ENCODE measurements around the gene TAS2R60.

Gene TAS2R60

GRCh38 chr7:143396625-143397556 is 46.4 kb upstream of the TAS2R60 start:
- no peaks in the 10 kb centered on the region for H3K27me3 ChIP-seq
- H3K4me3 ChIP-seq (ENCODE audit: low read depth in 1 of 2, low read length in 1 of 2): no peak overlapping the region
- H3K4me1 ChIP-seq (ENCODE audit: control insufficient read depth in 1 of 2, insufficient read depth in 1 of 2, low read depth in 1 of 2, low read length in 1 of 2): no peaks in the 10 kb centered on the region
- TF ChIP-seq CTCF (IDR thresholded peaks at IDR 0.05): no peak
- H3K36me3 ChIP-seq: peaks cover 42% of the 10 kb centered on the region
- no peaks in the 10 kb centered on the region for H3K9me3 ChIP-seq
- no peak overlapping the region for H3K27ac ChIP-seq

- Histone ChIP-seq H3K9me3 (no peaks in the 10 kb centered on the region), H3K36me3 (peaks cover 32% of the 10 kb centered on the region), H3K27me3 (no peaks in the 10 kb centered on the region), H3K27ac (no peak overlapping the region), H3K4me1 (ENCODE audit: control insufficient read depth in 1 of 2, insufficient read depth in 1 of 2, low read depth in 1 of 2, low read length in 1 of 2) (no peaks in the 10 kb centered on the region), H3K4me3 (ENCODE audit: low read depth in 1 of 2, low read length in 1 of 2) (no peak overlapping the region)
- no peak for TF ChIP-seq CTCF (IDR thresholded peaks at IDR 0.05)
These were observed 45.3 kb upstream of the TAS2R60 start for GRCh38 chr7:143397710-143398530.

GRCh38 chr7:143398616-143399015 is 44.6 kb upstream of the TAS2R60 start:
- H3K36me3 ChIP-seq: peaks cover 25% of the 10 kb centered on the region
- no peak for TF ChIP-seq CTCF (IDR thresholded peaks at IDR 0.05)
- H3K27ac ChIP-seq: no peak overlapping the region
- H3K27me3 ChIP-seq: no peaks in the 10 kb centered on the region
- no peak overlapping the region for H3K4me3 ChIP-seq (ENCODE audit: low read depth in 1 of 2, low read length in 1 of 2)
- no peaks in the 10 kb centered on the region for H3K9me3 ChIP-seq
- no peaks in the 10 kb centered on the region for H3K4me1 ChIP-seq (ENCODE audit: control insufficient read depth in 1 of 2, insufficient read depth in 1 of 2, low read depth in 1 of 2, low read length in 1 of 2)

GRCh38 chr7:143399151-143399550 is 44.1 kb upstream of the TAS2R60 start:
- no peaks in the 10 kb centered on the region for H3K9me3 ChIP-seq
- no peak overlapping the region for H3K27ac ChIP-seq
- H3K27me3 ChIP-seq: no peaks in the 10 kb centered on the region
- TF ChIP-seq CTCF (IDR thresholded peaks at IDR 0.05): no peak
- H3K36me3 ChIP-seq: peaks cover 20% of the 10 kb centered on the region
- no peaks in the 10 kb centered on the region for H3K4me1 ChIP-seq (ENCODE audit: control insufficient read depth in 1 of 2, insufficient read depth in 1 of 2, low read depth in 1 of 2, low read length in 1 of 2)
- H3K4me3 ChIP-seq (ENCODE audit: low read depth in 1 of 2, low read length in 1 of 2): no peak overlapping the region

- H3K27me3 ChIP-seq: no peaks in the 10 kb centered on the region
These were observed 43.6 kb upstream of the TAS2R60 start for GRCh38 chr7:143399642-143400041.

More at GRCh38 chr7:143399642-143400041, 43.6 kb upstream of the TAS2R60 start:
- Histone ChIP-seq H3K36me3 (peaks cover 15% of the 10 kb centered on the region), H3K9me3 (no peaks in the 10 kb centered on the region), H3K4me1 (ENCODE audit: control insufficient read depth in 1 of 2, insufficient read depth in 1 of 2, low read depth in 1 of 2, low read length in 1 of 2) (no peaks in the 10 kb centered on the region), H3K4me3 (ENCODE audit: low read depth in 1 of 2, low read length in 1 of 2) (no peak overlapping the region), H3K27ac (no peak overlapping the region)
- TF ChIP-seq CTCF (IDR thresholded peaks at IDR 0.05): no peak

Data from neutrophil (primary cell).